ENCODE data around the gene LRFN2. TPM values are rescaled to one million over a fixed set of nuclear protein-coding genes. Genes with fewer than 3 reads are reported as not detected.

Gene LRFN2
- total and polyA plus RNA-seq, 11 donors, result not detected

- Histone ChIP-seq H3K36me3 (no peaks in the 10 kb centered on the region), H3K4me1 (no peaks in the 10 kb centered on the region), H3K9me3 (no peaks in the 10 kb centered on the region), H3K27me3 (peaks cover 0 to 17% (median 0%) of the 10 kb centered on the region in 9 donors), H3K27ac (no peak overlapping the region), H3K4me3 (no peak overlapping the region)
- intact Hi-C loops (cut with DNase I), result no loop called here
- DNase-seq (no peak), ATAC-seq (no peak)
- WGBS, 4 donors, result 85 to 87% (median 86%) methylated on average over 4 of the region's 4 CpGs
- TF ChIP-seq POLR2A (IDR thresholded peaks at IDR 0.05), result no peak
- no peak for TF ChIP-seq CTCF (IDR thresholded peaks at IDR 0.05)
Observed at GRCh38 chr6:40552941-40553340, 34.2 kb downstream of the LRFN2 start.

- DNase-seq, result no peak
- Histone ChIP-seq H3K9me3 (no peaks in the 10 kb centered on the region), H3K4me1 (no peaks in the 10 kb centered on the region), H3K27ac (no peak overlapping the region), H3K36me3 (no peaks in the 10 kb centered on the region), H3K4me3 (no peak overlapping the region), H3K27me3 (peaks cover 0 to 11% (median 0%) of the 10 kb centered on the region in 9 donors)
- 66 to 71% (median 67%) methylated on average over 4 of the region's 4 CpGs for WGBS, 4 donors
- ATAC-seq, result no peak
- intact Hi-C loops (cut with DNase I), result no loop called here
- TF ChIP-seq POLR2A (IDR thresholded peaks at IDR 0.05) (no peak), CTCF (IDR thresholded peaks at IDR 0.05) (no peak)
Observed at GRCh38 chr6:40551966-40552505, 35.1 kb downstream of the LRFN2 start.

GRCh38 chr6:40550202-40551101, 36.7 kb downstream of the LRFN2 start:
- ATAC-seq (no peak), DNase-seq (no peak)
- peaks cover 0 to 16% (median 0%) of the 10 kb centered on the region in 9 donors for H3K27me3 ChIP-seq
- no peaks in the 10 kb centered on the region for H3K36me3 ChIP-seq
- H3K9me3 ChIP-seq, result no peaks in the 10 kb centered on the region
- intact Hi-C loops (cut with DNase I), result no loop called here
- 74 to 83% (median 80%) methylated on average over 12 of the region's 12 CpGs for WGBS, 4 donors
- H3K4me3 ChIP-seq, result no peak overlapping the region
- H3K27ac ChIP-seq, result no peak overlapping the region
- peak in 10 of 12 donors; percentile 21 to 57 (median 47) for TF ChIP-seq CTCF (IDR thresholded peaks at IDR 0.05)
- no peak for TF ChIP-seq POLR2A (IDR thresholded peaks at IDR 0.05)
- H3K4me1 ChIP-seq, result no peaks in the 10 kb centered on the region

GRCh38 chr6:40545954-40546353, 41.2 kb downstream of the LRFN2 start:
- ATAC-seq (no peak), DNase-seq (no peak)
- Histone ChIP-seq H3K9me3 (no peaks in the 10 kb centered on the region), H3K36me3 (no peaks in the 10 kb centered on the region), H3K27me3 (peaks cover 0 to 5% (median 0%) of the 10 kb centered on the region in 9 donors), H3K27ac (no peak overlapping the region), H3K4me1 (no peaks in the 10 kb centered on the region), H3K4me3 (no peak overlapping the region)
- intact Hi-C loops (cut with DNase I), result no loop called here
- 39 to 52% (median 44%) methylated on average over 6 of the region's 6 CpGs for WGBS, 4 donors
- TF ChIP-seq CTCF (IDR thresholded peaks at IDR 0.05) (no peak), POLR2A (IDR thresholded peaks at IDR 0.05) (no peak)
